Measurements from ENCODE around the gene SGF29.
"Not testable (repeated sequence)": the region's sequence is repeated elsewhere in the genome, so short reads cannot be mapped to it uniquely, and the experiment has no call there.

The SGF29 gene

GRCh38 chr16:28532940-28533647 is 20.6 kb upstream of the SGF29 start:
- in situ Hi-C loops (cut with MboI; ENCODE audit: low sequenced_read_pairs): no loop called here

GRCh38 chr16:28534542-28535373 is 19.0 kb upstream of the SGF29 start:
- in situ Hi-C loops (cut with MboI; ENCODE audit: low sequenced_read_pairs): no loop called here

- in situ Hi-C loops (cut with MboI; ENCODE audit: low sequenced_read_pairs): no loop called here
Observed at GRCh38 chr16:28537076-28537475, 16.6 kb upstream of the SGF29 start.

GRCh38 chr16:28537964-28538732 is 15.6 kb upstream of the SGF29 start:
- in situ Hi-C loops (cut with MboI; ENCODE audit: low sequenced_read_pairs): no loop called here

GRCh38 chr16:28538733-28539596 is 14.8 kb upstream of the SGF29 start, which contains the start of gene NUPR1:
NUPR1 (minus strand) TSS chr16:28538974; CDS start chr16:28538907, 67 bp downstream.
- in situ Hi-C loops (cut with MboI; ENCODE audit: low sequenced_read_pairs): no loop called here

- in situ Hi-C loops (cut with MboI; ENCODE audit: low sequenced_read_pairs): no loop called here
Observed at GRCh38 chr16:28540346-28540745, 13.4 kb upstream of the SGF29 start.

GRCh38 chr16:28542646-28543045 is 11.1 kb upstream of the SGF29 start:
- in situ Hi-C loops (cut with MboI; ENCODE audit: low sequenced_read_pairs): no loop called here

- in situ Hi-C loops (cut with MboI; ENCODE audit: low sequenced_read_pairs): no loop called here
Observed at GRCh38 chr16:28543072-28543471, 10.6 kb upstream of the SGF29 start.

- in situ Hi-C loops (cut with MboI; ENCODE audit: low sequenced_read_pairs): no loop called here
Observed at GRCh38 chr16:28544998-28545397, 8.7 kb upstream of the SGF29 start.

- in situ Hi-C loops (cut with MboI; ENCODE audit: low sequenced_read_pairs): not testable (repeated sequence)
Observed at GRCh38 chr16:28545964-28546363, 7.8 kb upstream of the SGF29 start.

- in situ Hi-C loops (cut with MboI; ENCODE audit: low sequenced_read_pairs): no loop called here
Observed at GRCh38 chr16:28546626-28547025, 7.1 kb upstream of the SGF29 start.

- in situ Hi-C loops (cut with MboI; ENCODE audit: low sequenced_read_pairs): no loop called here
Observed at GRCh38 chr16:28548306-28548802, 5.4 kb upstream of the SGF29 start.

- in situ Hi-C loops (cut with MboI; ENCODE audit: low sequenced_read_pairs): no loop called here
Observed at GRCh38 chr16:28549301-28549899, 4.3 kb upstream of the SGF29 start.

GRCh38 chr16:28554634-28555423 is 1.1 kb downstream of the SGF29 start:
- in situ Hi-C loops (cut with MboI; ENCODE audit: low sequenced_read_pairs): no loop called here

GRCh38 chr16:28555561-28555960 is 1.8 kb downstream of the SGF29 start:
- in situ Hi-C loops (cut with MboI; ENCODE audit: low sequenced_read_pairs): no loop called here

- in situ Hi-C loops (cut with MboI; ENCODE audit: low sequenced_read_pairs): no loop called here
Observed at GRCh38 chr16:28556914-28557320, 3.2 kb downstream of the SGF29 start.

GRCh38 chr16:28558456-28558855 is 4.7 kb downstream of the SGF29 start:
- in situ Hi-C loops (cut with MboI; ENCODE audit: low sequenced_read_pairs): no loop called here

- in situ Hi-C loops (cut with MboI; ENCODE audit: low sequenced_read_pairs): no loop called here
Observed at GRCh38 chr16:28561557-28562187, 8.0 kb downstream of the SGF29 start.

GRCh38 chr16:28562199-28562598 is 8.5 kb downstream of the SGF29 start:
- in situ Hi-C loops (cut with MboI; ENCODE audit: low sequenced_read_pairs): no loop called here

Measured in HL-60/S4 treated with retinoic acid at 250 ng/mL for 4 days and 3 days (cell line).